HG03378 (cell line): ENCODE data around the gene FSIP1.
A peak's percentile ranks its signal among the peaks of the same experiment; 100 is the strongest.

ENCODE experiments used
- ATAC-seq: cut with Tn5 transposase; IDR thresholded peaks from one replicate; pipeline ENCODE4 v1.9.1; 2021; ENCODE audit warnings: mild to moderate bottlenecking, moderate library complexity; ENCODE audit not compliant: unreplicated experiment

The FSIP1 gene

GRCh38 chr15:39792844-39793335 lies 10.2 kb upstream of the FSIP1 start:
- no peak for ATAC-seq

DNA sequence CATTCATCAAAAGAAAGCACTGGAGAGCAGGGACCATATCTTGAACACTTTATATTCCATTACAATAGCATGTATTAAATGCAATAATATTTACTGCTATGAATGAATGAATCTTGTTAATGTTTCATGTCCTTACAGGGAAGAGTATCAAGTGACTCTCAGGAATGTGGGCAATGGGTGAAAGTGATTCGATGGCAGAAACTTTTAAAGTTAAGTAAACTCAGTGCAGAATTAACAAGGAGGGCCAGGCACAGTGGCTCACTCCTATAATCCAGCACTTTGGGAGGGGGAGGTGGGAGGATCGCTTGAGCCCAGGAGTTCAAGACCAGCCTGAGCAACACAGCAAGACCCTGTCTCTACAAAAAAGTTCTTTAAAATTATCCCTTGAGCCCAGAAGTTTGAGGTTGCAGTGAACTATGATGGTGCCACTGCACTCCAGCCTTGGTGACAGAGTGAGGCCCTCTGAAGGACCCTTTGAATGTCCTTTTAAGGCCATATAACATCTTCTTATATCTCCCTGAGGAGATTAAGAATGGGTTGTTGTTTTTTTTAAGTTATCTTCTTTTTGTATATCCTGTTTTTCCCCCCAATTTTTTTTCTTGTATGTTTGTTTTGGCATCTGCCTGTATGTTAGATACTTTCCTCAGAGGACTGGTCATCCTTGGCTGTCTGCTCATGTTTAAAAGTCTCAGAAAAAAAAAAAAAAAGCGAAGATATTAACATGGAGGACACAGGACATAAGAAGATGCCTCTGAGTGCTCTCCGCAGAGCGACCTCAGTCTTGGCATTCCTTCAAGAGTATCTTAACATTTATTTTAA lies 9.6 kb upstream of the FSIP1 start:
- ATAC-seq = no peak

DNA sequence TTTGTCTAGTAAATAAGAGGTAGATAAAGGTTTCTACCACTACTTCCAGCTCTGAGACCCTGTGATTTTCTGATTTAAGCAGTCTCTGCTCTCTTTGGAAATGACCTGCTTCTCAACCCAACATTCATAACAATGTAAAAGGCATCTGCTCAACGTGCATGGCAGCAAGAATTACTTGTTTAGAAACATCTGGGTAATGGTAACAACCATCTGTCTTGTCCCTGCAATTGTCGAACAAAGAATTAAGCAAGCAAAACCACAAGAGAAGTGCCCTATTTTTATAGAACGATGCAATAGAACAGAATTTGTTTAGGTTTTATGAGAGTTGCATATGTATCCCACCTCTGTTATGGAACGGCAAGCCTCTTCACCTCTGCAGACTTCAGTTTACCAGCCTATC lies 7.1 kb upstream of the FSIP1 start:
- ATAC-seq = no peak

DNA sequence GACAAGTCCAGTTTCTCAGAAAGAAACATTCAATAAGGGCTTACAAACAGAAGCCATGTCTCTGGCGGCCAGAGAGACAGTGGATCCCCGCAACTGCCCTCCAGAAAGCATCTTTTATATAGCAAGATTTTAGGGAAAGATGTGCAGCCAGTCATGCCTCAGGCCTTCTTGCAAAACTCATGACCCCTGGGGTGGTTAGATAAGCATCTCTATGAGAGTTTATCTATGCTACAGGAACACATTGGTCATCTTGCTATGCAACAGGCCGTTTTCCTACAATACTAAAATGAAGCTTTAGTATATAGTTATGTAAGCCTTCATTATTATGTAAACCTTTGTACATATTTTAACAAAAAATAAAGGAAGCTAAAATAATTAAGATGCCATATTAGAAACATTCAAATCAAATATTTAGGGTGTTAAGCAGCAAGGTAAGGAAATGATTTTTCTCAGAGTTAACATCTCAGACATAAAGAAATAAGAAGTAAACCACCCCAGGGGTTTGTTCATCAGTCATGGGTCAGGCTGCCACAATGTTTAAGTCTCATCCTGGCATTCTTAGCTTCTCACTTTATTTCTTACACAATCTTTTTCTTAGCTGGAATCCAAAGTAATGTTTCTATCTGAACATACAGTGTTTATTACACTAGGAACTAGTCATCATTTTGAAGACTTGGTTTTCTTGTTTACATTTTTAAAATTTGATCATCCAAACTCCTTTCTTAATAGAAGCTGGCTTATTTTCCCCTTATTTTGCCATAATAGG lies 6.3 kb upstream of the FSIP1 start:
- no peak for ATAC-seq

DNA sequence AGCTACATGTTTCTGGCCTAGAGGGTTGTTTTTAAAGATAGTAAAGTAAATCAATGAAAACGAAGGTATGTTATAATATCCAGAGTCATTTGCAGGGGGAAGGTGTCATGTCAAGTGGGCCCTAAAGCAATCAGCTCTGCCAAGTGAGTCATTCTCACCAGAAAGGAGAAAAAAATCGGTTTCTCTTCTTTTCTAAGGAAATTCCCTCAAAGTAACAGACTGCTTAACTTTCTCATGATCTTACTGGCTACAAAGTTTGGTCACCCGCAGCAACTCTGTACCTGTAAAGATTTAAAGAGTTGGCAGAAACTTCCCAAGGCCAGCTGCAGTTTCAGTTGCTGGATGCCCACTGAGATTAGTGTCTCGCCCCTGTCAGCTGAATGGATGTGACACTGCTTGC lies 5.5 kb upstream of the FSIP1 start:
- no peak for ATAC-seq

- no peak for ATAC-seq
Measured at GRCh38 chr15:39787479-39787878, 4.8 kb upstream of the FSIP1 start.

- no peak for ATAC-seq
Measured at GRCh38 chr15:39786447-39787056, 3.9 kb upstream of the FSIP1 start.

DNA sequence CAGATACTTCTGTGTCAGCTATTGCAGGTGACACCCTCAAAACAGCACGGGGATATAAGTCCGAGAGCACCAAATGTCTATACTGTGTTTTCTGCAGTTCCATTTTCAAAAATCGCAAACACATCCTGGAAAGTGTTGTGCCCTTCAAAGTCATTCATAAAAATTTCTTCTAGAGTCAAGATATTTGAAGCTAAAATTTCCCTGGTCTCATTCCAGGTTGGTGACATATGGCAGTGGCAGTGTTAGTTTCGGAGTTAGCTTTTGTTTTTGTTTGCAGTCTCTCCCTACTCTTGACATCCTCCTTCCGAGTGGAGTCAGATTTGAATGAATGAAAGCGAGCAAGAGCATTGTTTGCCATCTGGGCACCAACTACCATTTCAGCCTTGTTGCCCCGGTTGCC lies 3.2 kb upstream of the FSIP1 start:
- no peak for ATAC-seq

GRCh38 chr15:39785139-39785538 lies 2.5 kb upstream of the FSIP1 start:
- no peak for ATAC-seq

GRCh38 chr15:39784638-39785037 lies 2.0 kb upstream of the FSIP1 start:
- ATAC-seq = no peak

DNA sequence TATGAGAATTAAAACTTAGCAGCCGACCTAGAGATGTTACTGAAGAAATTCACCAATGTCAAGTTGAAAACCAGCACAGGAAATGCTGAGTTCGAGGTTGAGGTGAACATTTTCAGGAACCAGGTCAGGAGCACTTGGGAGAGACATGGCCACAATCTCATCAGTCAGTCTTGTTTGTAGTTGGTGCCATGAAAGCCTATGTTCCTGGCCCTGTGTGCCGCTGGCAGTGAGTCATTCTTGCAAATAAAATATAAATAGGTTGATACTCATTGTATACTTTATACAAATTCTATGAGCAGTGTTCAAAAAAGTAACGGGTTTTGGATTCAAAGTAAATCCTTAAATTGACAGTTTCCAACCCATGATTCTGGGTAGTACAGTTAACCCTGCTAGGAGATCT lies 1.5 kb upstream of the FSIP1 start:
- ATAC-seq = no peak

GRCh38 chr15:39783244-39783820 lies 691 bp upstream of the FSIP1 start:
- no peak for ATAC-seq

DNA sequence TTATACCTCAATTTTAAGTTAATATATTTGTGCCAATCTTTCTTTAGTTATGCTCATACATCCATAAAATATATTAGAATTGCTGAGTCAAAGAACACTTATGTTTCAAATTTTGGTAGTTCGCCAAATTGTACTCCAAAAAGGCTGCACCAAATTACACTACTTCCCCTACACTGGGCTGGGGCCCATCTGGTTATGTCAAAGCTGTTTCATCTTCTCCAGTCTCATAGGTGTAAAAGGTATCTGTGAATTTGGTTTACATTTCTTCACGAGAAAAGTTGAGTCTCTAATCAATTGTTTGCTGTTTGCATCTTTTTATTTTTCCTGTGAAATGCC lies 706 bp downstream of the FSIP1 start:
- no peak for ATAC-seq

GRCh38 chr15:39781147-39781966 lies 1.3 kb downstream of the FSIP1 start:
- no peak for ATAC-seq

- ATAC-seq = no peak
Measured at GRCh38 chr15:39778021-39778420, 4.6 kb downstream of the FSIP1 start.

DNA sequence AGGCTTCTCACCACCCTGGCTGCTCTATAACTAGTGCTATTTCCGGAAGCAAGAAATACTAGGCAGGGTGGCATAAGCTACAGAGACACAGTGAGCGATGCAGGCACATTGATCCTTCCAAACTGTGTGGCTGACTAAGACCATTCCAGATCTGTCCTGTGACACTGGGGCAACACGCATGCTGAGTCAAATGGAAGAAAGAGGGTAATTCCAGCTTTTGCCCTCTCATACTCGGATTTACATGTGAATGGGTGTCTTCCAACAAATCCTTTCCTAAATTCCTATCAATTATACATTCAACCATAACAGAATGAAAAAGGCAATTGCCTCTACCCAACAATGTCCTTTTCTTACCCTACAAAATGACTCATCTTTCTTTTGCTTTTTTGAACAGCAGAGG lies 5.1 kb downstream of the FSIP1 start:
- ATAC-seq = no peak

- no peak for ATAC-seq
Measured at GRCh38 chr15:39776068-39776467, 6.6 kb downstream of the FSIP1 start.

GRCh38 chr15:39774688-39775267 lies 7.9 kb downstream of the FSIP1 start:
- peak; percentile 47 for ATAC-seq

GRCh38 chr15:39770748-39771689 lies 11.6 kb downstream of the FSIP1 start:
- ATAC-seq = no peak
